Activated CD4-positive, alpha-beta T cell treated with anti-CD3 and anti-CD28 coated beads for 36 hours (primary cell): ENCODE measurements around the gene RTL10. TPM values are rescaled to one million over a fixed set of nuclear protein-coding genes. Genes with fewer than 3 reads are reported as not detected.

Source experiments
- ATAC-seq: fragments of 200-7000 bp; cut with Tn5 transposase; one replicate; pipeline ENCODE4 v1.10.0; 2021; ENCODE audit warnings: mild to moderate bottlenecking, moderate library complexity
- CTCF ChIA-PET: fragments of 350-600 bp; sonication (Branson Sonifier 250); formaldehyde crosslinking; loops from one replicate; lab custom pipeline; 2021; ENCODE audit warnings: antibody characterized with exemption; lab: Charles Lee
- POLR2A ChIA-PET: fragments of 350-600 bp; sonication (Branson Sonifier 250); formaldehyde crosslinking; loops from one replicate; lab custom pipeline; 2021; ENCODE audit warnings: antibody characterized with exemption, inconsistent platforms; lab: Charles Lee
- DNase-seq: peaks from one replicate; pipeline ENCODE4 v3.0.0-alpha.2; 2020
- H3K27ac Mint-ChIP-seq: one replicate; pipeline ENCODE4 v1.8.0; 2021; ENCODE audit warnings: mixed read lengths
- H3K27me3 Mint-ChIP-seq: one replicate; pipeline ENCODE4 v1.8.0; 2021; ENCODE audit warnings: mixed read lengths
- H3K36me3 Mint-ChIP-seq: one replicate; pipeline ENCODE4 v1.8.0; 2021; ENCODE audit warnings: low read depth, mixed read lengths
- H3K4me1 Mint-ChIP-seq: one replicate; pipeline ENCODE4 v1.8.0; 2021; ENCODE audit warnings: mixed read lengths
- H3K4me3 Mint-ChIP-seq: one replicate; pipeline ENCODE4 v1.8.0; 2021; ENCODE audit warnings: mild to moderate bottlenecking, moderate library complexity, mixed read lengths
- H3K9me3 Mint-ChIP-seq: one replicate; pipeline ENCODE4 v1.8.0; 2021; ENCODE audit warnings: low read depth, mixed read lengths
- intact Hi-C, 2 experiments: fragments of 100-400 bp; cut with DNase I in 1 of 2; cut with micrococcal nuclease in 1 of 2; formaldehyde crosslinking; loops; one replicate each; pipeline versions ENCODE4 v1.14.2 to v1.15.1; 2022 to 2024; cut with DNase I, micrococcal nuclease
- total RNA-seq, 2 experiments: library from RNA; stranded (reverse); gene quantifications; one replicate each; pipeline ENCODE4 v1.2.3, GENCODE V29; 2021

The RTL10 gene
- total RNA-seq, 2 experiments from 2014 or later, result 14.9 to 15.6 TPM

DNA sequence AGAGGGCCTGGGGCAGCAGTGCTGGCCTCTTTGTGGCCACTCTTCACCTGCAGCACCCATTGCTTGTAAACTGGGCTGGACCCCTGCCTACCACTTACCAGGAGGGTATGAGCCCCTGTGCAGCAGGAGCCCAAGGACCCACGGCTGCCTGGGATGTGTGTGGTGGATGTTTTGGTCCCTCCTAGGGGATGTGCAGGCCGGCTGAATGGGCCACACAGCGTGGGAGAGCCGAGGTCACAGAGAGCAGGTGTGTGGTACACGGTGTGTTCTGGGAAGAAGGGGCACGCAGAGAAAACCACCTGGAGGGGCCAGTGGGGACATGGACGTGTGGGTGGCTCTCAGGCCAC lies 19.3 kb upstream of the RTL10 start:
- ATAC-seq (no peak), DNase-seq (peak; percentile 18)
- no peaks in the 10 kb centered on the region for H3K36me3 Mint-ChIP-seq
- peak overlapping the region; percentile 29 for H3K27ac Mint-ChIP-seq
- H3K27me3 Mint-ChIP-seq, result no peaks in the 10 kb centered on the region
- peaks cover 10% of the 10 kb centered on the region for H3K4me1 Mint-ChIP-seq
- intact Hi-C loops, result loop anchor here in 1 of 2 experiments (1.0 kb wide), 1 partner anchor 17 kb away; no protein-coding TSS in a partner anchor
- no peaks in the 10 kb centered on the region for H3K9me3 Mint-ChIP-seq
- no peak overlapping the region for H3K4me3 Mint-ChIP-seq
- ChIA-PET CTCF (no interaction called here), POLR2A (no interaction called here)

GRCh38 chr22:19873138-19873959 lies 18.7 kb upstream of the RTL10 start:
- Mint-ChIP-seq H3K36me3 (no peaks in the 10 kb centered on the region), H3K9me3 (no peaks in the 10 kb centered on the region), H3K4me1 (peaks cover 10% of the 10 kb centered on the region), H3K27ac (no peak overlapping the region), H3K4me3 (no peak overlapping the region), H3K27me3 (no peaks in the 10 kb centered on the region)
- POLR2A ChIA-PET, result no interaction called here
- intact Hi-C loops, result no loop called here
- DNase-seq, result peak; percentile 2
- no peak for ATAC-seq
- CTCF ChIA-PET, result no interaction called here

- peak; percentile 2 for DNase-seq
- Mint-ChIP-seq H3K4me3 (no peak overlapping the region), H3K9me3 (no peaks in the 10 kb centered on the region), H3K4me1 (peaks cover 10% of the 10 kb centered on the region), H3K27me3 (no peaks in the 10 kb centered on the region), H3K27ac (no peak overlapping the region), H3K36me3 (no peaks in the 10 kb centered on the region)
- intact Hi-C loops, result no loop called here
- POLR2A ChIA-PET, result no interaction called here
- CTCF ChIA-PET, result no interaction called here
- no peak for ATAC-seq
These were observed 18.1 kb upstream of the RTL10 start for GRCh38 chr22:19872779-19873137.

DNA sequence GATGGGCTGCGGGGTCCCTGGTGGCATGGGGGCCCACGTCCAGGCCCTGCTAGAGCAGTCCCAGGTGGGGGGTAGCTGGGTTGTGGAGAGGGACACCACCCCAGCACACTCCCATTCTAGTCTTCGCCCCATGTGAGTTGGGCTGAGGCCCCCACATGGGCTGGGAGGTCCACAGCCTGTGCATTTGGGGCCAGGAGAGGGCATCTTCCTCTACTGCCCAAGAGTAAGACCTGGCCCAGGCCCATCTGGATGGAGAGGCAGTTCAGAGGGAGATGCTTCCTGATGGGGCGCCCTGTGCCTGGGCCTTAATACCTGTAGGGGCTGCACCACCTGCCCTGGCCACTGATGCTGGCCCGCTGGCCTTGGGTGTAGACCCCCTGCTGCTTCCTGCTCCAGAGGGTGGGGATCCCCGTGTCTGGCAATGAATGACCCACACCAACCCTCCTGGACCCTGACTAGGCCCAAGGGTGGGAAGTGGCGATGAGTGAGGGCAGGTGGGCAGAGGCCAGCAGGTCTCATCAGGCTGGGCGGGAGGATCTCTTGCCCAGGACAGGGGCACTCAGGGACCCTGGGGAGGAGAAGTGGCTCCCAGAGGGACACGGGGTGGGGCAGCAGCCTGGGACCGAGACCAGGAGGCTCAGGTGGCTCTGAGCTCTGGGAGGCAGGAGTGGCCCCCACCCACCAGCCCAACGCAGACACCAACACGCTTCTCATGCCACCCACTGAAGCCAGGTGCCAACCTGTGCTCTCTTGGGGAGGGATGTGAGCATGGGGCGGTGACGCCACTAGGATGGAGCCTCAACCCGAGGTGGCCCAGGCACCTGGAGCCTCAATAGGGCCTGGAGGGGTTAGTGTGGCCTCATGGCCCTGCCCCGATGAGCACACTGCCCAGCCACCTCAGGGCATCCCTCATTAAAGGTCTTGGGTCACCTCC lies 17.4 kb upstream of the RTL10 start:
- CTCF ChIA-PET, result no interaction called here
- peak; percentile 2 for DNase-seq
- Mint-ChIP-seq H3K27ac (no peak overlapping the region), H3K4me3 (no peak overlapping the region), H3K4me1 (peaks cover 10% of the 10 kb centered on the region), H3K27me3 (no peaks in the 10 kb centered on the region), H3K9me3 (no peaks in the 10 kb centered on the region), H3K36me3 (no peaks in the 10 kb centered on the region)
- no peak for ATAC-seq
- intact Hi-C loops, result no loop called here
- POLR2A ChIA-PET, result no interaction called here

DNA sequence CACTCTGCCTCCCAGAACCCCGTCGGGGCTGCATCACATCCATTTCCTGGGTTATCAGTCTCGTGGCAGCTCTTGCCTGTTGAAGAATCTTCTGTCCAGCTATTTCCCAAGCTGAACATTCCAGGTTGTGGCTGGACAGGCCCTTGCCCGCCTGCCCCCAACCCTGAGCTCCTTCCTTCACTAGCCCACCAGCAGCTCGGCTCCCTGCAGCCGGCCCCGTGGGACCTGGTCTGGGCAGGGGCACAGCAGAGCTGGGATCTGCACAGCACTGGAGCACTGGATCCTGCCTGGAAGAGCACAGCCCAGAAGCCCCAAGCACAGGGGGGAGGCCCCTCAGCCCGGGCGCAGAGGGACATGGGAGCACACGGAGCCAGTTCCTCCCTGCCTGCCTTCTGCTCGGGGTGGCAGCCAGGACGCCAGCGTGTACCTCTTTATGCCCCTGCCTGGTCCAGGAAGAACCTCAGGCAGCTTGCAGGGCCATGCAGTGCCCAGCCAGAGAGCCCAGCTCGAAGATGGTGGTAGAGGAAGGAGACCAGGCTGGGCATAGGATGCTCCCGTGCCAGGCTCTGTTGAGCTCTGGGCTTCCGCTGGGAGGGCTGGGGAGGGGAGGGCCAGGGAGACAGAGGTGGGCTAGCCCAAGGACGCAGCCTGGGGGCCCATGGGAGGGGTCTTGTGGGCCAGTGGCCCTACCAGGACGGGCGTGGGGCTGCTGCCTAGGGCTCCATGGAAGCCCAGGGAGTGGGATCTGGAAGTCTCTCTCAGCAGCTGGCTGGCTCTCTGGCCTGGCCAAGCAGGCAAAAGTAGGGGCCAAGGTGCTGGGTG lies 16.6 kb upstream of the RTL10 start:
- ChIA-PET POLR2A (interaction anchor here (0.5 kb wide), 1 partner anchor 15 kb away, joined by 3 read pairs; no protein-coding TSS in a partner anchor), CTCF (no interaction called here)
- no peak overlapping the region for H3K27ac Mint-ChIP-seq
- intact Hi-C loops, result no loop called here
- peaks cover 10% of the 10 kb centered on the region for H3K4me1 Mint-ChIP-seq
- peak; percentile 2 for DNase-seq
- H3K36me3 Mint-ChIP-seq, result no peaks in the 10 kb centered on the region
- H3K9me3 Mint-ChIP-seq, result no peaks in the 10 kb centered on the region
- H3K27me3 Mint-ChIP-seq, result no peaks in the 10 kb centered on the region
- H3K4me3 Mint-ChIP-seq, result no peak overlapping the region
- ATAC-seq, result no peak

DNA sequence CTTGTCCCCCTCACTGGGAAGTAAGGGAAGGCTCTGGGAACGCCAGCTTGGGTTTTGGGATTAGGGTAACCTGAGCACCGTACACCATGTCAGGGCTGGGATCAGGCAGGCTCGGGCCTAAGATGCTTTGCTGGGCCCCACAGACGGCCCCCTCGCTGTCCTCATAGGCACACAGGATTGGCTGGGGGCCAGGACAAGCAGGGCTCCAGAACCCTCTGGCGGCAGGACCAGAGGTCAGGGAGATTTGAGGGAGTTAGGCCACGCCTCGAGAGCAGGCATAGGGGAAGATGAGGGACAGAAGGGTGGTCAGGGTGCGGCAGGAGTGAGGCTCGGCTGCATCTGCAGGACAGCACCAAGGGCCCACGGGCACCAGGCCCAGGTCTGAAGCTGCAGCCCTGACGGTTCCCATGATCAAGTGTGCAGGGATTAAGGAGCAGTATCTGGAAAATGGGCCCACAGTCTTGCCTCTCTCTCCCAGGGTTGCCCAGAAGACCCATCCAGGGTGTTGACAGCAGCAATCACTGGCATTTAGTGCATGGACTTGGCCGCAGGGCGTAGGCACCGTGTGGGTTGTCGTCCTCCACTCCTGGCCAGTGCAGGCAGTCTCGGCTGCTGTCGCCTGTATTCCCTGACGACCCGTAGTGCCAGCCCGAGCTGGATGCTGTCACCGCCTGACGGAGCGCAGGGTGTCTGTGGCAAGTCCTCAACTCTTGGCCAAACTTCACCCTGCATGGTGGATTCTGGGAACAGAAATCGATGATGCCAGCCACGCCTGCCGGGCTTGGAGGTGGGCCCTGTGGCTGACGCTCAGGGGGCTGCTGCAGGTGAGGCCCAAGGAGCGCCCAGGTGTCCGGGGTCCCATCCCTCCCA lies 15.7 kb upstream of the RTL10 start:
- CTCF ChIA-PET, result interaction anchor here (0.6 to 1.0 kb wide), 2 partner anchors 43 to 140 kb away, joined by 3 to 4 read pairs; no protein-coding TSS in a partner anchor
- POLR2A ChIA-PET, result no interaction called here
- H3K9me3 Mint-ChIP-seq, result no peaks in the 10 kb centered on the region
- no peak overlapping the region for H3K4me3 Mint-ChIP-seq
- peaks cover 10% of the 10 kb centered on the region for H3K4me1 Mint-ChIP-seq
- no peaks in the 10 kb centered on the region for H3K27me3 Mint-ChIP-seq
- intact Hi-C loops, result no loop called here
- H3K27ac Mint-ChIP-seq, result no peak overlapping the region
- no peaks in the 10 kb centered on the region for H3K36me3 Mint-ChIP-seq
- DNase-seq, result no peak
- ATAC-seq, result no peak

- Mint-ChIP-seq H3K27me3 (no peaks in the 10 kb centered on the region), H3K36me3 (no peaks in the 10 kb centered on the region), H3K4me3 (no peak overlapping the region), H3K27ac (no peak overlapping the region), H3K9me3 (no peaks in the 10 kb centered on the region), H3K4me1 (peaks cover 8% of the 10 kb centered on the region)
- ChIA-PET POLR2A (no interaction called here), CTCF (interaction anchor here (0.6 to 1.0 kb wide), 3 partner anchors 44 to 146 kb away, joined by 3 to 4 read pairs (median 3); partner anchors contain the start of gene GP1BB)
- intact Hi-C loops, result no loop called here
- no peak for ATAC-seq
- DNase-seq, result no peak
These were observed 15.0 kb upstream of the RTL10 start for GRCh38 chr22:19869497-19870152.

DNA sequence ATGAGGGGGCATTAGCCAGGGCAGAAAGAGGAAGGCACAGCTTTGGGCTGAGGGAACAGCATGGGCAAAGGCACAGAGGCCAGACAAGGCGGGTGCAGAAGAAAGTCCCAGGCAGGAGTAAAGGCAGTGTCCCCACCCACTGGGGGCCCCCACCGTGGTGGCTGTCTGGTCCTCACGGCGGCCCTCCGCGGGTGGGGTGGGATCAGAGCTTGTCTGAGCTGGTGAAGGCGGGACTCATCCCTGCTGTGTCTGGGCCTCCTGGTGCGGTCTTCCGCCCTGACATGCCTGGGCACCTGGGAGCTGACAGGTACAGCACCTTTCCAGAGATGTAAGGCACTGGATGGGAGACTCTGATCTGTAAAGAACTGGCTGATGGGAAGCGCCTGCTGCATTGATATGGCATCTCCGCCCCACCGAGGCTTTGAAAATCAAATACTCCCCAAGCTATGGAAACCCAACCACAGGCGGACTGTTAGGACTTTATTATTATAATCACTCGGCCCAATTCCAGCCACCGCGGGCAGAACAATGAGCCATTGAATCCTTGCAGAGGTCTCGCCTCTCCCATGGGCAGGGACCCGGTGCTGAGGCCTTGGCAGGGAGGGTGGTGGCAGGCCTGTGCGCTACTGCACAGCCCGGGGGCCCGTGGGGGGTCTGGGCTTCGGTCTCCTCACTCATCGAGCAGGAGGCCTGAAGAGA lies 14.2 kb upstream of the RTL10 start:
- DNase-seq (no peak), ATAC-seq (no peak)
- no peaks in the 10 kb centered on the region for H3K36me3 Mint-ChIP-seq
- H3K27ac Mint-ChIP-seq, result no peak overlapping the region
- ChIA-PET POLR2A (no interaction called here), CTCF (interaction anchor here (0.6 kb wide), 1 partner anchor 145 kb away, joined by 3 read pairs; the partner anchor contains the start of gene GP1BB)
- no peak overlapping the region for H3K4me3 Mint-ChIP-seq
- H3K27me3 Mint-ChIP-seq, result no peaks in the 10 kb centered on the region
- H3K9me3 Mint-ChIP-seq, result no peaks in the 10 kb centered on the region
- H3K4me1 Mint-ChIP-seq, result peaks cover under 1% of the 10 kb centered on the region
- intact Hi-C loops, result no loop called here

DNA sequence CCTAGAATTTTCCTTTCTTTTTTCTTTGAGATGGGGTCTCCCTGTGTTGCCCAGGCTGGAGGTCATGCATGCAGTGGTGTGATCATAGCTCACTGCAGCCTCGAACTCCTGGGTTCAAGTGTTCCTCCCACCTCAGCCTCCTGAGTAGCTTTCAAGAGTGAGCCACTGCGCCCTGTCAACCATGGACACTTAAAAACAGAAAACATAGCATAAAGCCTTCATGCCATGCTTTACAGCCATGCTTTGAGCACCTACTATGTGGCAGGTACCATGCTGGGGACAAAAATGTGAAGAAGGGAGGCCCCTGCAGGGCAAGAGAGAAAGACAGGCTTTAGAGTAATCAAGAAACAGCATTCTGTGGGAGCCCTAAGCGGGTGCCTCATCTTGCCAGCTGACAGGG lies 13.7 kb upstream of the RTL10 start:
- intact Hi-C loops, result no loop called here
- ChIA-PET POLR2A (no interaction called here), CTCF (no interaction called here)
- Mint-ChIP-seq H3K27ac (no peak overlapping the region), H3K27me3 (no peaks in the 10 kb centered on the region), H3K36me3 (no peaks in the 10 kb centered on the region), H3K4me1 (no peaks in the 10 kb centered on the region), H3K9me3 (no peaks in the 10 kb centered on the region), H3K4me3 (no peak overlapping the region)
- DNase-seq (no peak), ATAC-seq (no peak)

DNA sequence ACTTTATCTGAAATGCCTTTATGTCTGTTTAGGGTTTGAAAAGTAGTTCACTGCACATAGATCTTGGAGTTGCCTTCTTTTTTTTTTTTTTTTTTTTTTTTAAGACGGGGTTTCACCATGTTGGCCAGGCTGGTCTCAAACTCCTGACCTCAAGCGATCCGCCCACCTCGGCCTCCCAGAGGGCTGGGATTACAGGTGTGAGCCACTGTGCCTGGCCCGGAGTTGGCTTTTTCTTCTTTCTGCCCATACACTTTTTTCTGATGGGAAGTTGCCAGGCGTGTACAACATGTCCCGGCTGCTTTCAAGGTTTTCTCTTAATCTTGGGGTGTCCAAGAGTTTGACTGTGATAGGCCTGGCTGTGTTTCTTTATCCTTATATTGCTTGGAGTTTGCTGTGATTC lies 12.9 kb upstream of the RTL10 start:
- no peak for DNase-seq
- Mint-ChIP-seq H3K27me3 (no peaks in the 10 kb centered on the region), H3K4me3 (no peak overlapping the region), H3K9me3 (no peaks in the 10 kb centered on the region), H3K27ac (no peak overlapping the region), H3K36me3 (no peaks in the 10 kb centered on the region), H3K4me1 (no peaks in the 10 kb centered on the region)
- CTCF ChIA-PET, result no interaction called here
- intact Hi-C loops, result no loop called here
- POLR2A ChIA-PET, result no interaction called here
- ATAC-seq, result no peak
